CD4-positive, alpha-beta T cell treated with Interleukin-17A for 4 hours (primary cell): ENCODE measurements around the gene NPAS2.

Experiments used
- DNase-seq: peaks from one replicate; pipeline ENCODE4 v3.0.0-alpha.2; 2020; ENCODE audit warnings: mixed read lengths

The NPAS2 gene

DNA sequence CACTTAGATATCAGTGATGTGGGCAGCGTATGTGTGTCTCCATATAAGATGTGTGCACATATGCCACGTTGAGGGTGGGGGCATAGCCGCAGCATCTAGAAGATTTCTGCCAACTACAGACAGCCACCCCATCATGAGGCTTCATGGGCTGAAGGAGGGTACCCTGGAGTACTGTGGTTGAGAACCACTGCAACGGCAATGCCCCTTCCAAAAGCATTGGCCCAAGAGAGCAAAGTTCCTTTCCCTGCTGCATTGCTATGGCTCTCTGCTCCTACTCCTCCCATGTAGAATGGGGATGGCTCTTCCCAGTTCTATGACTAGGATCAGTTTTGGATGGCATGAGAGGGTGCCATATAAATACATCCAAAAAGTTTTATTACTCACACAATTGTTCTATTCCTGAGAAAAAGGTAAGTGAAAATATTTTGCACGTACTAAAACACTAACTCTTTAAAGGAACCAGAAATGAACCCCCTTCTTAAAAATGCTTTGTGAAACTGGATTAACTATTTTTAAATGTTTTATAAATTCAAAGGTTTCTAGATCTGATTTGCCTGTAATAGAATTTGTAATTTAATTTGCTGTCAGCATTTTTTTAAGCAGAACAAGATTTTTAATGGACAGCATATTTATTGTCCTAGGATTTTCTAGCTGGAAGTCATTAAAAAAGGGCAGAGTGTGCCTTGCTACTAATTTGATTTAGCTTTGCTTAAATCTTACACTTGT, 177.7 kb downstream of the NPAS2 start:
- DNase-seq = no peak

DNA sequence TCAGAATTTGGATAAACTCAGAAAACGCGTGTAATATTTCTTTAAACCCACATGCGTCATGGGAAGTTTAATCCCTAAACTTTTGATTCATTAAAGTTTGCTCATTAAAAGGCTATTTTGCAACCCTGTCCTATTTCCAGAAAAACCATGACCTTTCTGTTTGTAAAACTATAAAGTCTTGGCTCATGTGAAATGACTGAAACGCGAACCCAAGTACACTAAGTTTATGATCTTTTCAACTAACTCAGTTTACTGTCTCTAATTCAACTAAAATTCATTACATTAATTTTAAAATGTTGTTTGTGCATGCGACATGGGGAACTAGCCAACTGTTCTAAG, 178.3 kb downstream of the NPAS2 start:
- DNase-seq = no peak

DNA sequence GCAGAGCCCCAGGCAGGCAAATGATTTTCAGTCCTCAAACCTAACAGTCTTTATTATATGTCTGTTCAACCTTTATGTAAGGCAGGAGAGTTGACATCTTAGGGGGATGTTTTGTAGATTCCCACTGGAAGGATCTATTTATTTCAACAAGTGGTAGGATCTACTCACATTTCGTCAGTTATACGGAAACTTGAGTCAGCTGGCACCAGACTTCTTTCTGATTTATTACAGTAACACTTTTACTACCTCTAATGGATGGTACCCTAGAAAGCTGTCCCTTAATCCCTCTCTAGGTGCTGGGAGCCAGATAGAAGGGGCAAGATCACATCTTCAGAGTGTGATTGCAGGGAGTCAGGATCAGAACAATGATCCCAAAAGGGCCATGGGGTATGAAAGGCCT, 180.1 kb downstream of the NPAS2 start:
- DNase-seq = no peak

DNA sequence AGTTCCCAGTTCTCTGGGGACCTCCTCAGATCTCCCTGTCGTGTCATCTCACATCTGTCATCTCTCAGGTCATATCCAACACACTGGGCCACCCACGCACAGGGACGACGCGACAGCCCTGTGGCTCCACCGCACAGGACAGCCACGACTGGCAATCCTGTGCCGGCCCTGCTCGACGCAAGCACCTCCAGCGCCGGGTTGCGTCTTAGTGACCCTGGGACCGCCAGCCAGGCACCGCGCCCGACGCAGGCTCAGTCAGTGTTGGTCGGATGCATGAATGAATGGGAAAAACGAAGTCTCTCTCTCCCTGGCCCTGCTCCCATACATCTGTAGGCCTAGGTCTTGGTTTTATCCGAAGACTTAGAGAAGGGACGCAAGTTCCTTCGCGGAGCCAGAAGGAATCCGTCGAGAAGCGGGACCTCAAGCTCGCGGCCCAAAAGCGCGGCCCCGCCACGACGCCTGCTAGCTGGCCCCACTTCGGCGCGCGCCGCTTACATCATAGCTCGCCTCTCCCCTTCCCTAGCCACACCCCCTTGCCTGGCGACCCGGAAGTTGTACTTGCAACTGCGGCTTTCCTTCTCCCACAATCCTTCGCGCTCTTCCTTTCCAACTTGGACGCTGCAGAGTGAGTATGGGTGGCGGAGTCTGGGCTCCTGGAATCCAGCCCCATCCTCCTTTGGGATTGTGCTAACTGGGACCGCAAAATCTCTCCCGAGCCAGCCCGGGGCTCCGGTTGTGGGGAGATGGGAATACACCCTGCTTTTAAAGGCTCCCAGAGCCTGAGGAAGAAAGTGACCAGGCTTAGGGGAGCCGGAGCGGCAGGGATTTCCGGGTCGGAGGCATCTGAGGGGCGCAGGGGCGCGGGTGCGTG, 182.0 kb downstream of the NPAS2 start, which contains the start of gene RPL31:
TSS of gene RPL31 (plus strand) at position 599 of the 871 bp plus-strand sequence. CDS start 413 bp downstream, outside the sequence.
- DNase-seq = peak; percentile 97

DNA sequence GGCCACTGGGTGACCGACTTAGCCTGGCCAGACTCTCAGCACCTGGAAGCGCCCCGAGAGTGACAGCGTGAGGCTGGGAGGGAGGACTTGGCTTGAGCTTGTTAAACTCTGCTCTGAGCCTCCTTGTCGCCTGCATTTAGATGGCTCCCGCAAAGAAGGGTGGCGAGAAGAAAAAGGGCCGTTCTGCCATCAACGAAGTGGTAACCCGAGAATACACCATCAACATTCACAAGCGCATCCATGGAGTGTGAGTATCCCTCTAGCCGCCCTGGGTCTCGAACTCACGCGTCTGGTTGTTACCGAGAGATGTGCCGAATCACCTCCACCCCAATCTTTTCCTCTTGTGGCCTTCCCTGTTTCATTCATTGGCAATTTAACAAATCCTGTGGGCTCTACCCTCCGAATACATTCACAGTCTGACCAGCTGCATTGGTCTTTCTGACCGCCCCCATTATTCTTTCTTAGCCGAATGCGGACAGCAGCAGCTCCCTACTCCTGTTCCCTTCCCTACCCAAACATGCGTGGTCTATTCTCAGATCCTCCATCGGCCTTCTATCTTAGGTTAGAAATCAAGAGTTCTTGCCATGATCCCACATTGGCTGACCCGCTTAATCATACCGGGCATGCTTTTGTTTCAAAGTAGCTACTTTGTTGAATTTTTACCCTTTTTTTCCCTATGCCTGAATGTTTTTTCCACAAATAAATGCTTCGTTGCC, 182.8 kb downstream of the NPAS2 start:
- DNase-seq = no peak

DNA sequence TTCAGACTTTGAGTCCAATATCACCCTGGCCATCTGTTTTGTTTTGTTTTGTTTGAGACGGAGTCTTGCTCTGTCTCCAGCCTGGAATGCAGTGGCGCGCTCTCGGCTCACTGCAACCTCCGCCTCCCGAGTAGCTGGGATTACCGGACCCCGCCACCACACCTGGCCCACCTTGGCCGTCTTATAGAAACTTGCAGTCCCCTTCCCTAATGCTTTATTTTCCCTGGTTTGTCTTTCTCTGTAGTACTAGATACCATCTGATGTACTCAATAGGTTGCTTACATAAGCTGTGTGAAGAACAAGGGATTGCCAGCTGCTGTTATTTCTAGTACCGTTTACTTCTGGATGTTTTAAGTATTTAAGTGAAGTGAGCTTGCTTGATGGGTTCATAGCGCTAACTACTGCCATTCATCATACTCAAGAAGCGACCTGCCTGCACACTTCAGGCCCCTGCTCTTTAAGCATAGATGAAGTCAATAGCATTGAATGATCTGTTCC, 183.4 kb downstream of the NPAS2 start:
- no peak for DNase-seq

DNA sequence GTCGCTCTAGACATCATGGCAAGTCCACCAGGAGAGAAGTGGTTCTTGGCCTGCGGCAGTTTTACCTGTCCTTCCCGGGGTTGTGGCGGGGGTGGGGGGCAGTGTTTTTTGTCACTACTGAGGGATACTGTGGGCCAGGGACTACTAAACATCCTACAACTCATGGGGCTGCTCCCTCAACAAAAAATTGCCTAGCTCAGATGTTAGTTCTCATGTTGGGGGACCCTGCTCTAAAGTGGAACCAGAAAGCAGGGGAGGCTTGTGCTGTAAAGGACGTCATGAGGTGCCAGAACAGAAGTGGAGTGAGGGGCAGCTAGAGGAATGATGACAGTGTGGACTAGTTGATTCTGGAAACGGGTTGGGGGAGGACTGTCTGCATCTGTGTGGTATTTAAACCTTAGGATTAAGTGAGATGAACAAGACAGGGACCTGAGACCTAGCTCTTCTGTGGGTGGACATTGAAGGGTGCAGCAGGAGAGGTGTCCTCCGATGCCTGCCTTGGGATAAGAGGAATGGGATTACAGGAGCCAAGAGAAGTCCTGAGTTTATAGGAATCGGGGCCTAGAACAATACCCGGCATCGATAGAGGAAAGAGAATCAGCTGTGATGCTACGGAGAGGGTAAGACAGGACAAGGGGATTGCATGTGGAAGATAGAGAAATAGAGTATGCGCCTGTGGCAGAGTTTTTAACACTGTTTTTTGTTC, 184.8 kb downstream of the NPAS2 start:
- DNase-seq = no peak

DNA sequence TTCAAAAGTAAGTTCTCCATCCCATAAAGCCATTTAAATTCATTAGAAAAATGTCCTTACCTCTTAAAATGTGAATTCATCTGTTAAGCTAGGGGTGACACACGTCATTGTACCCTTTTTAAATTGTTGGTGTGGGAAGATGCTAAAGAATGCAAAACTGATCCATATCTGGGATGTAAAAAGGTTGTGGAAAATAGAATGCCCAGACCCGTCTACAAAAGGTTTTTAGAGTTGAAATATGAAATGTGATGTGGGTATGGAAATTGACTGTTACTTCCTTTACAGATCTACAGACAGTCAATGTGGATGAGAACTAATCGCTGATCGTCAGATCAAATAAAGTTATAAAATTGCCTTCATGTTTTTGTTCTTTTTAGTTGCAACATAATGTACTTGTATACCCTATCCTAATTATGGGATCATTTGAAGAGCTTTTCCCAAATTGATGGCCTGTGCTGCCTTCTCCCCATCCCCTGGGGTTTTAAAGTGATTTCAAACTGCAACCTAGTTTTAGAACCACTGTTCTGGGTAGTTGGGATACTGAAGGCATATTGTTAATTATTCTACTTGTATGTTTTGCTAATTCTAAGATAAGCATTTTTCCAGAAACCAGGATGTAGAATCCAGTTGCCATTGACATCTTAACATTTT, 186.3 kb downstream of the NPAS2 start:
- no peak for DNase-seq

DNA sequence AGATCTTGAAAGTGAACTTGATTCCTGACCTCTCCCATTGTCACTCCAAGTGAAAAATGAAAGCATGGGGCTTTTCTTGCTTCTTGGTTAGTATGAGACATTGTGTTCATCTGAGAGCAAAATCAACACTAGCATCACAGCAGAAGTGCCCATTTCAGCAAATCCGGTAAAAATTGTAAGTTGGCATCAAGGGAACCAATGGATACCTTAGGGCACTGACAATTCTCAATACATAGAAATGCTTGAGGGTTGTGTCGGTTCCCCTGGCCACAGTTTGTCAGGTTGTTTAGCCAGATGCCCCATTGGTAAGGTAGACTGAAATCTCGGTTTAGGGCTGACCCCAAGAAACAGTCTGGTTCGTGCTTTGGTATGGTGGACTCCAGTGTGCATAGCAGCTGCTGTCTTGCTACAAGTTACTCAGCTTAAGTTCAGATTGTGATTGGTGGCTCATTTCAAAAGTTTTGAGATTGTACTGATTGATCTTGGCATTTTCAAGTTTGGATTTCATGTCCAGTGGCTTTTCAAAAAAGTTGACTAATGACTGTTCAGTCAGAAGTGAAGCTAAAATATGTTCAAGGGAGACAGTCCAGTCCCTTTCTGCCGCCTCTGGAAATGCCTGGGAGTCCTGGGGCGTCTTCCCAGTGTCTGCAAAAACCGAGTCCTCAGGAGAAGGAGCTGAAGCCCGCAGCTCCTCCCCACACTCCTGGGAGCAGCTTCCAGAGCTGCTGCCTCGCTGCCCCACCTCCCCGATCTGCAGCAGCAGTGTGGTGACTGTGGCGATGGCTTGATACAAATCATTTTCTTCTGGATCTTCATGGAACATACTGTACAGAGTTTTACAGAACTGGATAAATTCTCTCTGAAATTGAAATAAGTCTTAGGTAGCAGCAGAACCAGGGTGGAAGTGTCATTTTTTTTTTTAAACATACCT, 187.7 kb downstream of the NPAS2 start:
- no peak for DNase-seq

DNA sequence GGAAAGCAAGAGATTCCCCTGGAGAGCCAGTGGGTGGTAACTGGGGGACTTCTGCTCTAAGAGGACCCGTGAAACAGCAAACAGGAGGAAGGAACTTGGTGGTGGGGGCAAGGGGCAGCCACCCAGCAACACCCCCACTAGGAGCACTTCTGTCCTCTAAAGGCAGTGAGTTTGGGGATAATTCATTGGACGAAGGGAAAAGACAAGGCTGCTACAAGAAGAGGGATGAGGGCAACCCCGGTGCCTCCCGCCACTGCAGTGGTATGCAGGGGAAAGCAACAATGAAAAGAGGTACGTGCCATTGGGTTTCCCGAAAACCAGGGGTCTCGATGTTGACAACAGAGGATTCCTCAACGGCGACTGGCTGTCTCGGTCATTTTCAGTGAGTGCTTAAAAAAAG, 191.2 kb downstream of the NPAS2 start:
- no peak for DNase-seq

DNA sequence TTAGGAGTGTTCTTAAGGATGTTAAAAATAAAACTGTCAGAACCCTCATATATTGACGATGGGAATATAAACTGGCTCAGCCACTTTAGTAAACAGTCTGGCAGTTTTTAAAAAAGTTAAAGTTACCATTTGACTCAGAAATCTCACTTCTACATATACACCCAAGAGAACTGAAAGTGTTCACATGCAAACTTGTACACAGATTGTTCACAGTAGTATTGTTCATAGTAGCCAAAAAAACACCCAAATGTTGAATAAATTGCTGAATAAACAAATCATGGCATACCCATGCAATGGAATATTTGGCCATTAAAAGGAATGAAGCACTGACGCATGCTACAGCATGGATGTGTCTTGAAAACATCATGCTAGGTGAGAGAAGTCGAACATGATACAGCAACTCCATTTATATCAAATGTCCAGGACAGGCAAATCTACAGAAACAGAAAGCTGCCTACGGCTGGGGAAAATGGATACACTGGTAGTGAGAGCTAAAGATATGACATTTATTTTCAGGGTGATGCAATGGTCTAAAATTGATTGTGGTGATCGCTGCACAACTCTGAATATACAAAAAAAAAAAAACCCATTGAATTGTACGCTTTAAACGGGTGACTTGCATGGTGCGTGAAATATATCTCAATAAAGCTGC, 192.2 kb downstream of the NPAS2 start:
- no peak for DNase-seq

DNA sequence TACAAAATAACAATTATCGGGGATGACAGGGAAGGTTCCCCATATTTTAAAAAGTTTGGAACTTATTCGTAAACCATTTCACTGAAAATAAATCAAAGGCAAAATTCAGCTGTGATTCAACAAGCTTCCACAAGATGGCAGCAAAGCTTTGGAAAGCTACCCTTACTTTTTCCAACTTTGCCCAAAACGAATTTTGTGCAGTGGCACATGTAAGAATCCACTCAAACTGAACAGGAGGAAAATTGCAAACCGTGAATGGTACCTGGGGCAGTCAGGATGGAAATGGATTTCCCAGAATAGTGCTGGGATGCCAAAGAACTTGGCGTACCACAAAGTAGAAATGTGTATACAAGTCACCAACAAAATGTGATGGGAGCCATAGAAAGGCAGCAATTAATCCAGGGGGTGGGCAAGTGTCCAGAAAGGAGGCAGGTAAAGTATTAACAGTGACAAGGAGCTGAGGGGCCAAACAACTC, 192.8 kb downstream of the NPAS2 start:
- DNase-seq = peak; percentile 55

DNA sequence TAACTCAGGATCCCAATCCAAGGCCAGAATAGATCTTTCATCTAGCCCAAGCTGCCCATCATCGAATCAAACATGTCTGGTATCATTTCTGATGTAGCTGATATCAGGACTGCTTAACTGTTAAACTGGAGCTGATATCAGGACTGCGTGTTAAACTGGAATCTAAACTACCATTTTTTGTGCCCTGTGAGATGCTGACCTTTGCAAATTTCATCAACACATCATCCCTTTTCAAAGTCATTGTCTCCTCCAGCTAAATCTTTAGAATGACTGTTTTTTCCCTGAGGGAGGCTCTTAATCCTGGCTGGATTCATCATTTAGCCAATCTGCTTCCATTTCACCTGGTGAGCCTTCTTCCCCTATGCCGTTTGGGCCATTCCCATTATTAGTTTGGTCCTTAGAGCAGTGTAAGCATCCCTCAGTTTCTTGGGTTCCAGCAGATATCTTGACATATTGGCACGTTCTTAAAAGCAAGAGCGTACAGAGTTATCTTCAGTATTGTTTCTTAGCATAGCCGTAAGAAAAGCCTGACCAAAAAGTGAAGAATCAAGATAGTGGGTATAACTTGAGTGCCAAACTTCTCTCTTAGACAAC, 194.4 kb downstream of the NPAS2 start:
- no peak for DNase-seq

DNA sequence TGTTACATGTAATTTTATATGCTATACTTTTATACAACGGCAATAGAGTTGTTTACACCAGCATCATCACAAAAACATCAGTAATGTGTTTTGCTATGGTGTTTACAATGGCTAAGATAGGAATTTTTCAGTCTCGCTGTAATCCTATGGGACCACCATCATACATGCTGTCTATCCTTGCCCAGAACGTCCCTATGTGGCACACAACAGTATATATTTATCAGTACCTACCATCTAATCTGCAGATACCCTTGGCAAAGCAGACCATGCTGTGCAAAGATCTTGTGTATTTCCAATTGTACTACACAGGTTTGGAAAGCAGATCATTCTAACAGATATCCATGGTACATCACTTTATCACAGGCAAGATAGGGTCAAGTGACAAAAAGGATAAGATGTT, 197.4 kb downstream of the NPAS2 start:
- DNase-seq = no peak

DNA sequence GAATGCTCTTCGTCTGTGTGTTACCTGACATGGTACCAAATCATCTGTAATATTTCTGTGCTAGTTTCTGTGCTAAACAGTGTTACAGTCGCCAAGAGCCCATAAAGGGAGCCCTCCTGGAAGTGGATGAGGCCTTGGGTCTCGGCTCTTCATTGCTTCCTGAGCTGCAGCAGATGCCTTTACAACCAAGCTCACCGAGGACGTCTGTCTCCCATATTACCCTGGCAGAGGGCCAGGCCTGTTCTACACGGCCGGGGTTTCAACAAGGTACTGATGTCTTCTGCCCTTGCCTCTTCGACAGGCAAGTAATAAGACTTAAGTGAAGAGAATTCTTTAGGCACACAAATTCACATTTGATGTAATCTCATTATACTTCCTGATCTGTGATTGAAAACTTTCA, 199.0 kb downstream of the NPAS2 start:
- no peak for DNase-seq

DNA sequence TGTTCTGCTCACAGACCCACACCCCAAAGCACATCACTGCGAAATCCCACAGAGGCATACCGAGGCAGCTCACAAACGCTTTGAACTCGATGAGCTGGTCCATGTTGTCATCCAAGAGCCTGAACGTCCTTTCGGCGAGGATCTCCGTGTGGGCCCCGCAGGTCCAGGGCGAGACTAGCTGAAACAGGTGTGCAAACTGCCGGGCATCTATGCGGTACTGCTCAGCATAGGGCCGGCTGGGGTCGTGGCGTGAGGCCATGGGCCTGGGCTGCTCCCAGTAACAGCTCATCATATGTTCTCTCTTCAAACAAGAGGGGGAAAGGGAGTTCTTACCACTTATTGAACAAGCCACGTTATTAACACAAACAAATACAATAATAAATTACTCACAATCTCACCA, 202.3 kb downstream of the NPAS2 start:
- DNase-seq = no peak

DNA sequence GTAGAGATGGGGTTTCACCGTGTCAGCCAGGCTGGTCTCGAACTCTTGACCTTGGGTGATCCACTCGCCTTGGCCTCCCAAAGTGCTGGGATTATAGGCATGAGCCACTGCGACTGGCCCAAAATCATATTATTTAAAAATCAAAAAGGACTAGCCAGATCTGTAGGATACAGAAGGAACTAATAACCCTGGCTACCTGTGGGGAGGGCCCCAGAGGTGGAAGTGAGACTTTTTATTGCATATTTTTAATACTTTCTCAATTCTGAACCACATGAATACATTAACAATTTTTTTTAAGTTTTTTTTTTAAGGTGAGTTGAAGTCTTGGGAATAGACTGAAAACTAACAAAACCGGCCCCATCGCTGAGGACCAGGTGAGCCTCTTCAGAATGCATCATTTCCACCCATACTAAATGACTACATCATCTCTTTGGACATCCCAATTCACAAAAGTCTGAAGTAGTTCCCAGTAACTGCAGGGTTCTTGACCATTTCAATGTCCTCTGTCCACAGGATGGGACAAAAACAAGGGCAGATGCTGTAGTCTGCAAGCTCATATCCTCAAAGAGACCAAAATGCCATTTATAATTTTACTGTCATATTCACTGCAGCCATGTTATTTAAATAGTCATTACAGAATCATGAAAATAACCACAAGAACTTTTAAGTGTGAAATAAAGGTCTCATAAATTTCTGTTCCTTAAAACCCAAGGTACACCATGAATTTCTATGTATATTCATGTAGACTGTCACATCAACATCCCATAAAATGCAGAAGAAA, 203.6 kb downstream of the NPAS2 start:
- DNase-seq = no peak

DNA sequence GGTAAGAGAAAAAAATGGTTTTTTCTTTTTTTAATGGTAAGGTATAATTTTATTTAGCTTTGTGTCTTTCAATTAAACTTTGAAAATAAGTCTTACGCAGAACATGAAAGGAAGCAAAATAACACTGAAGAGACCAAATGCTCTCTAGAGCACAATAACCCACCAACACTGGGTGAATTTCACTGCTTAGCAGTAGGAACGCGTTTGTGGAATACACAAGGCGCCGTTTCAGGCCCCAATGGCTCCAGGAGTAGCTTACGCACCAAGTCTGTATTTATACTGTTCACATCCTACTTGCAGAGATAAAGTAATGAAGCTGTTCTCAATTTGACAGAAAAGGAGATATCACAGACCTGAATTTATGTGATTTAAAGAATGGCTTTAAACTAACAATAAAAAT, 205.6 kb downstream of the NPAS2 start:
- no peak for DNase-seq

DNA sequence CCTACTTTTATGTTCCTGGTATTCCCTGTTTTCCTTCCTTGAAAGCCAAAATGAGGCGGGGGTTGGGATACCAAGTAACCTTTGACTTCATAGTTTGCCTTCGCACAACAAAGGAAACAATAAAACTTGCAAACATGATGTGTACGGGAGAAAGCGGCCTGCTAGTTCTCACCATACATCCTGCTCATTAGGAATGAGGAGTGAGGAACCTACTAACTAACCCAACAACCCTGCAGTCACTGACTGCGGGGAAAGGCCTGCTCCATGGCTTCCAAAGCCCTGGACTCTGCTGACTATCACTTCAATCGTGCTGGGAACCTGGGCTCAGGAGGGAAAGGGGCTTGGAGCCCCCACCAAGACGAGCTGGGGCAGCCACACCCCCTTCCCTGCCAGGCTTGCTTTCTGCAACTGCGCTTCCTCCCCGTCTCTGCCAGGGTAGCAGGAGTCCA, 206.3 kb downstream of the NPAS2 start:
- no peak for DNase-seq
